GDM1 (cell line): ENCODE data around the gene GJB3.
"Not testable (repeated sequence)": the region's sequence is repeated elsewhere in the genome, so short reads cannot be mapped to it uniquely, and the experiment has no call there.

ENCODE experiments used
- DNase-seq: peaks from one replicate; lab custom pipeline; 2025; lab: John Stamatoyannopoulos, UW

The GJB3 gene

DNA sequence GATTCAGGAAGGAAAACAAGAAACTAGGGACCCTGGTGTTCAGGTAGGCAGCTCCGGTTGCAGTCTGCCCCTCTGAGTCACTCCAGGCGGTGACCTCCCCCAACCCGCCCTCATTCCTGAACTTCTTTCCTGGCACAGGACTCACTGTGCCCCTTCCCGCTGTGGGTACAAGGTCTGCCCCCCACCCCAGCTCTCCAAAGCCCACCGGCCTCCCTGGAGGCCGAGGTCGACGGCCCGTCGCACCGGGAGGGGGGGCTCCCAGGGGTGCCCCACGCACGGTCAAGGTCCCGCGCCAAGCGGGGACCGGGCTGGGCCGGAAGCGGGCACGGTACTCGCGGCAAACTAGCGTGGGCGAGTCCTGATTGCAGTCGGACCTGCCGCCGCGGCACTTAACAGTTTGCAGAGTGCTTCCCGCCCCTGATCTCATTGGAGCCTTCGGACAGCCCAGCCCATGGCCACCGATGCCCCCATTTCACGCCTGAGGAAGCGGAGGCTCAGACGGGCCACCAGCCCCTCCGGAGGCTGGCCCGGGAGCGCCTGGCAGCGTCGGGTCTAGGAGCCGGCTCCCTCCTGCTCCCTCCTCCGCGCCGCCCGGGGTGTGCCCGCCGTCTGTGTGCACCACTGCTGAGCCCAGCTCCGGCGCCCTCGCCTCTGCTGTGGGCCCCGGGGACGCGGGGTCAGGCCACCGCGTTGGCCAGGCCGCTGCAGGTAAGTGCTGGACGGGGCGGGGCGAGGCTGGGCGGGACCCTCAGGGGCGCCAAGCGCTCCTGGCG is at the start of gene GJB3:
Gene GJB3 (plus strand): TSS at position 144 of the 773 bp plus-strand sequence. CDS start 3,549 bp downstream, outside the sequence.
- DNase-seq: no peak

DNA sequence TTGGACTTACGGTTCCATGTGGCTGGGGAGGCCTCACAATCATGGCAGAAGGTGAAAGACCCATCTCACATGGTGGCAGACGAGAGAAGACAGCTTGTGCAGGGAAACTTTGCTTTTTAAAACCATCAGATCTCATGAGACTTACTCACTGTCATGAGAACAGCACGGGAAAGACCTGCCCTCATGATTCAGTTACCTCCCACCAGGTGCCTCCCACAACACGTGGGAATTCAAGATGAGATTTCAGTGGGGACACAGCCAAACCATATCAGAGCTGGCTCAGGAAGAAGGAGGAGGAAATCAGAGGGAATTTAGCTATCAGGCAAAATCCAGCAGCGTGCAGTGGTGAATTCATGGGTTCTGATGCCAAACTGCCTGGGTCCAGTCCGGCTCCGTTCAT is 48.2 kb upstream of the GJB3 start:
- not testable (repeated sequence) for DNase-seq

DNA sequence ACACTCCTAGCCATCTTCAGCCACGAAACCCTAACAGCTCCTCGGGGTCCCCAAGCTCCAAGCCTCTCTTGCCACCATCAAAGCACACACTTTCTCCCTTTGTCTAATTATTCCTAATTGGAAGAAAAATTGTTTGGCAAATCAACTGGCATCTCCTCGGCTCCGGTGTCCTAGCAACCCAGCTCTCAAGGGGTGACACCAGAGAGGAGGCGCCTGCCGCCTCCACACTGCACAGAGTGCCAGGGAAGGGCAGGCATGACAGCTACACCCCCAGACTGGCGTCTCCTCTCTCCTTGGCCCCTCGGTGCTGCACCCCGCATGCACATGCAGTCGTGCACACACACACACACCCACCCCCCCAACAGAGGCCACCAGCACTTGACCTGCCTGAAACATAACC is 44.3 kb upstream of the GJB3 start:
- no peak for DNase-seq

DNA sequence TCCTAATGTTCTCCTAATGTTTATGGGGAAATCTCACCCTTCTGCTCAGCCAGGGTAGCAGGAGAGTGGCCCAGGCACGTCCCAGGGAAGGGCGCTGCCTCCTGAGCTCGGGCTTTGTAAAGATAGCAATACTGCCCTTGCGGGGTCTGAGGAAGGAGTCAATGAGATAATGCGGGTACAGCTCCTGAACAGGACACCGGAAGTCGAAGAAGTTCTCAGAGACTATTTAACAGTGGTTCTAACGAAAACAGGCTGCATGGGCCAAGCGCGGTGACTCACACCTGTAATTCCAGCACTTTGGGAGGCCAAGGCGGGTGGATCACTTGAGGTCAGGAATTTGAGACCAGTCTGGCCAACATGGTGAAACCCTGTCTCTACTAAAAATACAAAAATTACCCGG is 43.8 kb upstream of the GJB3 start:
- not testable (repeated sequence) for DNase-seq

DNA sequence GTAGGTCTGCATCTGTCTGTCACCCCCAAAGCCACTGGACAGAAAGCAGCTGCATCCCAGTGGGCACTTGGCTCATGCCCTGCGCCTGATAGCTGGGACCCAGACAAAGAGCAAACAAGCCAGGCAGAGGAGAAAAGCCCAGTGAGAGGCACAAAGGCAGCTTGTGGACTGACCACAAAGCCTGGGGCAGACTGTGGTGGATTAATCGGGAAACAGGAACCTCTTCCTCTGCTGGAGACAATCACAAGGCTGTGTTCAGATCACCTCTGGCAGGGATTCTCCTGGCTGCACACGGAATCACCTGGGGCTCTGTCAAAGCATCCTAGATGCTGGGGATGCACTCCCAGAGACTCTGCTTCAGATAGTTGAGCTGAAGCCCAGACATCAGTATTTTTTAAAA is 41.4 kb upstream of the GJB3 start:
- DNase-seq: no peak

DNA sequence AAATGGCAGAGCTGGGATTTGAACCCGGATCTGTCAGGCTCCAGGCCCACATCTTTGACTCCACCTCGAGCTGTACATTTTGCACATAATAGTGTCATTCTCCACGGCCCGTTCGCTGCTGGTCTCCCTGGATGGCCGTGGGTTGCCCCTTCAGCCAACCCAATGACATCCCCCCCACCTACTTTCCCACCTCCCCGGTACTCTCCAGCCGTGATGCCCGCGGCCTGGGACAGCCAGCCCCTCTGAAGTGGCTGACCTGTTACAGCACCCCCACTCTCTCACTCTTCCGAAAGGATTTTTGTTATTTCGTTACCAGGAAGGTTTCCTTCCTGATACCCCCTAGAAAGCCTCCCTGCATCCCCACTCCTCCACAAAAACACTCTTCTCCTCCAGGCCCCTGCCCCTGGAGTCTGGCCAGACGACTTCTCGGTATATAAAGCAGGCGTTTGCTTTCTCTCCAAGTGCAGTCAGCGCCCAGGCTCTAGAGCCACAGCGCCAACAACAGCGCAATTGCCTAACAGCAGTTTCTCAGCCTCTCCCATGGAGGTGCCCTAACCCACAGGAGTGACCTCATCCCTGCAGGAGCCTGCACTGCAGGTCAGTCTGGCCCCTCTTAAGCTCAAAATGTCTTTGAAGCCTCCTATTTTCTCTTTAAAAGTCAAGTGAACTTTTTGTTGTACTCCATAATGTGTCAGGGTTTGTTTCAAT is 40.7 kb upstream of the GJB3 start:
- DNase-seq: no peak

- DNase-seq: peak; percentile 44
These were observed 38.2 kb upstream of the GJB3 start for GRCh38 chr1:34742667-34743270.

- DNase-seq: no peak
These were observed 37.2 kb upstream of the GJB3 start for GRCh38 chr1:34743775-34744174.

- no peak for DNase-seq
These were observed 36.2 kb upstream of the GJB3 start for GRCh38 chr1:34744851-34745250.

DNA sequence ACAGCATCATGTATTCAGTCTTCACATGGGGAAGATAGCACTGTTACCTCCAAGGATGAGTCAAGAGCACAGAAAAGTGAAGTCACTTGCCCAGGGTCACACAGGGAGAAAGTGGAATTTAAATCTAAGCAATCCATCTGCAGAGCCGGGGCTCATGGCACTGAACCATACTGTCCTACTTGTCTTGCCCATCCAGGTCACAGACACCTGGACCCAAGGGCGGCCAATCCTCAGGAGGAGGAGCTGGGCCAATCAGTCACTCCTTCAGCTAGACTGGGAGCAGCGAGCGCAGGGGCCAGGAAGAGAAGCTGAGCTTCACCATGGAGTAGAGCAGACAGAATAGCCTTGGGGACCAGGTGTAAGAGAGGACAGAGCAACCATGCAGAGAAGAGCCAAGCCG is 35.3 kb upstream of the GJB3 start:
- DNase-seq: no peak

- DNase-seq: no peak
These were observed 34.9 kb upstream of the GJB3 start for GRCh38 chr1:34746101-34746500.

DNA sequence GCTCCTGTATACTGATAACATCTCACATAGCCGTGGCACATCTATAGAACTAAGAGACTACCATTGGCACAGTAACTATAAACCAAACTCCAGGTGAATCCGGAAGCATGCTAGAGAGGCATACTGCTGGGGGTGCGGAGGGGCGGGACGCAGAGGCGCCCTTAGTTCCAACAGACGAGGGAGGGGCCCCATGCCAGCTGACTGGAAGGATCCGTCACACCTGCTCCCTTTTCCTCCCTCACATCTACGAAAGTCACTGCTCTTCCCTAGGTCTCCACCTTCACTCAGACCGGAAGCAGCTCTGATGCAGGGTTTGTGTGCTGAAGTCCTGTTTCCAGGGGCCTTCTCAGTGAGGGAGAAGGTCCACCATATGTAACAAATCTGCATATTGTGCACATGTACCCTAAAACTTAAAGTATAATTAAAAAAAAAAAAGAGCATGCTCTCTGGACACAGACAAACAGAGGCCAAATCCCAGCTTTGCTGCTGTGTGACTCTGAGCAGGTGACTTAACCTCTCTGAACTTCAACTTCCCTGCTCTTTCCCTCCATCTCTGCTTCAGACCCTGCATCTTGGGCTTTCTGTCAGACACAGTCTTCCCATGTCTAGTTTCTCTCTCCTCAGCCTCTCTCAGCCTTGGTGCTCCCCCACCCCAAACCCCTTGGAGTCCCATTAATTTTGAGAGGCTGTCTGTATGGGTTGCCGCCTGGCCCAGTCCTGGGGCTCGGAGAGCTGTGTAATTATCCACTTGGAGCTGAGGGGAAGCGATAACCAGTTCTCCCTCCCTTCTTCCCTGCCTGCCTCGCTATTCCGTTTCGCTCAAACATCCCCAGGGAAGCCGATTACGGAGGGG is 34.0 kb upstream of the GJB3 start:
- DNase-seq: no peak

DNA sequence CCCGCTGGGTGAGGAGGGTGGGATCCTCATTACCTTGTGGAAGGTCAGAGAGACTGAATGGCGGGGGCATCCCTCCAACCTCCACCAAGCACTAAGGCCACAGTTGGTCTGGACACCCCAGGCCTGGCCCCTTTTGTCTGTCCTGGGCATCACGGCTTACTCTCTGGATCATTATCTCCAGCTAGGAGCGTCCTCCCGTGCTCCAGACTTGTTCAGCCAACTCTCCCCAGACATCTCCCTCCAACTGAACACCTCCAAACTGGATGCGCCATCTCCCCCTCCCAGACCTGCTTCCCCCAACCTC is 33.4 kb upstream of the GJB3 start:
- DNase-seq: no peak

- DNase-seq: no peak
These were observed 31.0 kb upstream of the GJB3 start for GRCh38 chr1:34749992-34750391.

DNA sequence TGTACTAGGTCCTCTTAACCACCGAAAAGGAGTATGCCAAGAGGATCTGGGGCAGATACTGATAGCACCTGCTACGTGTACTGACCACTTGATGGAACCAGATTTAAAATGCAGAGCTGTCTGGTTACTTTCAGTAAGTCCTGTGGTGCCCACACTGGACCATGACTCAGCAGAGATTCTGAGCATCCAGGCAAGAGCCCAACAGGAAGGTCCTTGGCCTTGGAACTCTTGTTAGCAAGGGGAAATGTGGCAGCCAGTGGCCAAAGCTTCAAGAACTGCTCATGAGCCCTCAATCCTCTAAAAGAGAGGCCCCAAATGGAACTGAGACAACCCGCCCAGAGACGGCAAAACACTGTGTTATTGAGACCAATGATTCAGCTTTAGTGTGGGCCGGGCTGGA is 30.4 kb upstream of the GJB3 start:
- no peak for DNase-seq

GRCh38 chr1:34753163-34753562 is 27.9 kb upstream of the GJB3 start:
- DNase-seq: no peak

DNA sequence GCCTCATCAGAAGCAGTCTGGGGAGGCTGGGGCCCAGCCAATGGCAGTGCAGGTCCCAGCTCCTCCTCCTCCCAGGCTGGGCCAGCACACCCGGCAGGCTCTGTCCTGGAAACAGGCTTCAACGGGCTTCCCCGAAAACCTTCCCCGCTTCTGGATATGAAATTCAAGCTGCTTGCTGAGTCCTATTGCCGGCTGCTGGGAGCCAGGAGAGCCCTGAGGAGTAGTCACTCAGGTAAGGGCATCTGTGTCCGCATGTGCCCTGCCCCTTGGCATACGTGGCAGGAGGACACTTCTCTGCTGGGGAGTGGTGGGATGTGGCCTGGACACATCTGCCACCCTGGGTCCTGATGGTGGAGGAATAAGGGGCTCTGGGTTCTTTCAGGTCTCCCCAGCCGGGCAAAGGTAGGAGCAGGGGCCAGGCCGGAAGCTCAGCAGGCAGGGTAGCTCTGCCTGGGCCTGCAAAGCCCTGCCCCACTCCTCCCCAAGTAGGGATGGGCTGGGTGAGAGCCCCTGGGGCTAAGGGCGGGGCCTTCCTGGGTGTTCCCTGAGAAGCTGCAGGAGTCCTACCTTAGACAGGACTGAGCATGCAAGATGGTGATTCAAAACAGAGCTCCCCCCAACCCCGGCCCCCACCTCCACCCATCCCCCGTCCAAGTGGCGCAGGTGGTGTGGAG is 25.9 kb upstream of the GJB3 start, which contains the start of gene GJB5:
Gene GJB5 (plus strand): TSS at position 84 of the 674 bp plus-strand sequence. CDS start 2,284 bp downstream, outside the sequence.
- DNase-seq: no peak

DNA sequence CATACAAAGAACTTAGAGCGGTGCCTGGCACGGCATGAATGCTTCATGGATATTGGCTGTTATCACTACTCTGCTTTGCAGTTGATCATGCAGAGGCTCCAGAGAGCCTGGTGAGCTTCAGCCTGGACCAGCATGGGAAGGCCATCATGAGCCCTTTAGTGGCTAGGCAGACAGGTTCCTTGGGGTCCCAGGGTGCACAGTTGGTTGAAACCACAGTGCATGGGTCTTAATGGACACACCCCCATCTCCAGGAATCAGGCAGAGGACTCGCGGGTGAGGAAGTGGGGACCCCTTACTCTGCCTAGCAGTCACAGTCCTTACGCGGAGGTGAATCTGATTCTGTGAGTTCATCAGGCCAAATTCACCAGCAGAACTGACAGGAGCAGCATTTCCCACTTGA is 25.1 kb upstream of the GJB3 start:
- DNase-seq: no peak

GRCh38 chr1:34757386-34757785 is 23.6 kb upstream of the GJB3 start:
- no peak for DNase-seq

- DNase-seq: no peak
These were observed 22.3 kb upstream of the GJB3 start for GRCh38 chr1:34758751-34759150.

GRCh38 chr1:34759503-34760357 is 21.3 kb upstream of the GJB3 start, which contains the start of gene GJB4:
Gene GJB4, plus strand, starts transcription at chr1:34759740. Its CDS starts 1,515 bp downstream, at chr1:34761255.
- DNase-seq: no peak
